Measurements from ENCODE around the gene FXYD5.

The FXYD5 gene, protein sequence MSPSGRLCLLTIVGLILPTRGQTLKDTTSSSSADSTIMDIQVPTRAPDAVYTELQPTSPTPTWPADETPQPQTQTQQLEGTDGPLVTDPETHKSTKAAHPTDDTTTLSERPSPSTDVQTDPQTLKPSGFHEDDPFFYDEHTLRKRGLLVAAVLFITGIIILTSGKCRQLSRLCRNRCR

DNA sequence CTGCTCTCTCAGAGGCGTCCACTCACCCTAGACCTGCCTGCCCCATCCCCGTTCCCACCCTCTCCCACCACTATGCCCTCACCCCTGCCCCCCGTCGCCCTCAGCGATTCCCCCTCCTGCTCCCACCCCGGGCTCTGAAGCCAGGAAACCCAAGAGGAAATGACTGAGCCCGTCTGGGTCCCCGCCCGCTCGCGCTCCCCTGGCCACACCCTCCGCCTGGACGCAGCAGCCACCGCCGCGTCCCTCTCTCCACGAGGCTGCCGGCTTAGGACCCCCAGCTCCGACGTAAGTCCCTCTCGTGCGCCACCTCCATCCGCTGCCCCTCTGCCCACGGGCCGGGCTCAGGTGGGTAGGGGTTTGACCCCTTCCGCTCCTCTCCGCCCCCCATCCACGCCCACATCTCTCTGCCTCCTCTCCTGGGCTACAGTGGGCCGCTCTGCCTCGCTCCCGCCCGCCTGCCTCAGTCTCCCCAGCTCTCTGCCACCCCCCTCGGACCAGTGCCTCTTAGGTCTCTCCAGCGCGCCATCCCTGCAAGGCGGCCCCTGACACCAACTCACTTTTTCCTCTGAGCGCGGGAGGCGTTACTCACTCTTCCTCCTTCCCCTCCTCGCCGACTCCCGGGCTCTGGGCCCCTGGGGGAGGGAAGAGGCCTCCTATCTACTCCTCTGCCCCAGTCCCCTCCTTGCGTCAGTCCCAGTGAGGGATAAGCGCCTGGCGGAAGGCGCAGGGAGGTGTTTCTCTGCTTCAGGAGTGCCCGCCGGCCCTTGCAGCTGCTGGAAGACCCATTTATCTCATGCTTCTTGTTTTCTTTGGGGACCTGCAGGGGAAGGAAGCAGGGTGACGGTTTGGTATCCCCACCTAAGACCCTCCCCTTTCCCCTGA lies at the start of gene FXYD5:
Gene FXYD5 (plus strand): TSS at position 211 of the 882 bp plus-strand sequence. CDS start 816 bp downstream, outside the sequence.
- peak; percentile 86 for DNase-seq (ENCODE audit: low read depth, low spot score)

DNA sequence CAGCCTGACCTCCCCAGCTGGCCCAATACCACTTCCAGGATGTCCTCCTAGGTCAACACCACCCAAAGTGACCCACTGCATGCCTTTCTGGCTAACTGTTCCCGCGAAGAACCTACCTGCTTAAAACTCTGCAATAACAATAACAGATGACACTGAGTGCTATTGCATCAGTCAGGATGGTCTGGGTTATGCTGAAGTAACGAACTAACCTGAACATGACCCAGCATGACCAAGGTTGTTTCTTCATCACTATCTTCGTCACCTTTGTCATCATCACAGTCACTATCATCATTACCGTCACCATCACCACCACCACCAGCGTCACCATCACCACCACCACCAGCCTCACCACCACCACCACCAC lies 49.5 kb upstream of the FXYD5 start:
- DNase-seq (ENCODE audit: low read depth, low spot score), result no peak

DNA sequence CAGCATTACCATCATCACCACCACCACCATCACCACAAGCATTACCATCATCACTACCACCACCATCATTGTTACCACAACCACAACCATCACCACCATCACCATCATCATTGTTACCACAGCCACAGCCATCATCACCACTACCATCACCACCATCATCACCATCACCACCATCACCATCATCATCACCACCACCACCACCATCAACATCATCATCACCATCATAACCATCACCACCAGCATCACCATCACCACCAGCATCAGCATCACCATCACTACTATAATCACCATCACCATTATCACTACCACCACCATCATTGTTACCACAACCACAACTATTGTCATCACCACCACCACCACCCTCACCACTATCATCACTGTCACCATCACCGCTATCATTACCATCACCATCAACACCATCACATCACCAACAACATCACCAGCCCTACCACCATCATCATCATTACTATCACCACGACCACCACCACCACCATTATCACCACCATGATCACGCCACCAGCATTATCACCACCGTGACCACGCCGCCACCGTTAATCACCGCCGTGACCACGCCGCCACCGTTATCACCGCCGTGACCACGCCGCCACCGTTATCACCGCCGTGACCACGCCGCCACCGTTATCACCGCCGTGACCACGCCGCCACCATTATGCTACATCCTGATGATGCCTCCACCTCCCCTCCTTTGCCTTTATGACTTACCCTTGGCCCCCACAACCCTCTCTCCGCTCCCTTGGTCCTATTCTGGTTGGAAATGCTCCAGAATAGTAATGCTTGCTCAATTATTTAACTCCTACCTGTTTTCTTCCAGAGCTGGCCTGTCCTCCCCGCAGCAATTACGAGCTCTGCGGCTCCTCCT lies 48.9 kb upstream of the FXYD5 start:
- DNase-seq (ENCODE audit: low read depth, low spot score), result no peak

DNA sequence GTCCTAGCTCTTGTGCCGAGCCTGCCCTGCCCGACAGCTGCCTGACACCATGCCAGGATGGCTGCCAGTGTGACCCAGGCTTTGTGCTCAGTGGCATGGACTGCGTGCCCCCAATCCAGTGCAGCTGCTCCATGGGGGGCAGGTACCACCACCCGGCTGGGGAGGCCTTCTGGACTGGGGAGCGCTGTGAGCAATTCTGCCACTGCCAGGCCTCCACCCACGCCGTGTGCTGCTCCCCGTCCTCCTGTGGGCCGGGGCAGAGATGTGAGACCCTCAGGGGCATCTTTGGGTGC lies 48.3 kb upstream of the FXYD5 start:
- DNase-seq (ENCODE audit: low read depth, low spot score), result no peak

DNA sequence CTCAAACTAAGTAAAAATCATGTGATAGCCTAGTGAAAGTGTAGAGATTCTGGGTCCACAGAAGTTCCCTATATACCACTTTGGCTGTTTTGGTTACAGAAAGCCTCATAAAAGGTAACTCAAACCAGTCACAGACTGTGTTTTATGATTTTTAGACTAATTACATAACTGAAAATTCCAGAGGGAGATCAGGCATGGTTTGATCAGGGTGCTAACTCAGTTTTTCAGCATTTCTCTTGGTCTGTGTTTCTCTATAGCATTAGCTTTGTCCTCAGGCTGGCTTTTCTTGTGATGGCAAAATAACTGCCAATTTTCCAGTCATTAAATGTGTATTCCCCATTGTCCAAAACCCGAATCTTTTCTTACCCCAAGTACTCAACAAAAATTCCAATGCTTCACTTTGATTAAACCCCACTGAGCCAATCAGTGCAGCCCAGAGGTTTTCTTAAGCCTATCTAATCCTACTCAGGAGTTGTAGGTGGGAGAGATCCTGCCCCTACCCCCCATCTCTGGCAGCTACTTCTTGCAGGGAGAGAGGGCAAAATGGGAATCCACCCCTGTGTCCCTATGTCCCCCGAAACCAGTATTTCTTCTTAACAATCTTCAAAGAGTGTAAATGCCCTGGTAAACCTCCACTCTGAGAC lies 47.5 kb upstream of the FXYD5 start:
- no peak for DNase-seq (ENCODE audit: low read depth, low spot score)

DNA sequence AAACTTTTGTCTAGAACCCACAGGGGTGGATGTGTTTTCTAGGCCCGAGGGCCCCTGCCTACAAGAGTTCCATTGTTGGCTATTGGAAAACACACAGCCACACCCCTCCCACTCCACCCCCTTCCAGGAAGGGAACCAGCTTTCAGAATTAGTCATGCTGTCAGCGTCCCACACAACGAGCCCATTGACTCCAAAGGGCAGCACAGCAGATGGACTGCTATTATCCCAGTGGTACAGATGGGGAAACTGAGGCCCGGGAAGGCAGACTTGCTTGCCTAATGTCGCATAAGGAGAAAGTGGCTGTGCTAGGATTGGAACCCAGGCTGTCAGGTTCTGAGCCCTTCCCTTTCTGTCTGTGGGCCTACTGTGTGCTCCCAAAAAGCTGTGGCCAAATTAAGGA lies 47.0 kb upstream of the FXYD5 start:
- peak; percentile 77 for DNase-seq (ENCODE audit: low read depth, low spot score)

DNA sequence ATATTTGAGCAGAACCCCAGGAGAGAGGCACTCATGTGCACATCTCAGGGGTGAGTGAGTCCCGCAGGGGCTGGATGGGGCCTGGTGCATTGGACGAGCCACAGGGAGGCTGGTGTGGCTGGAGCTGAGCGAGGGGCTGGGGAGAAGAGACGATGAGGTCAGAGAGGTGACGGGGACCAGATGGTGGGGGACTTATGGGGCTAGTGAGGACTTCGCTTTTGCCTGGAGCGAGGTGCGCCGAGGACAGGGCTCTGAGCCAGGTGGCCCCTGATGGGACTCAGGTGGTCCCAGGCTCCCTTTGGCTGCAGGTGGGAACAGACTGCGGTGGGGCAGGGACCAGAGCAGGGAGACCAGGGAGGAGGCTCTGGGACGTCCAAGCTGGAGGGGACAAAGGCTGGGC lies 45.8 kb upstream of the FXYD5 start:
- no peak for DNase-seq (ENCODE audit: low read depth, low spot score)

DNA sequence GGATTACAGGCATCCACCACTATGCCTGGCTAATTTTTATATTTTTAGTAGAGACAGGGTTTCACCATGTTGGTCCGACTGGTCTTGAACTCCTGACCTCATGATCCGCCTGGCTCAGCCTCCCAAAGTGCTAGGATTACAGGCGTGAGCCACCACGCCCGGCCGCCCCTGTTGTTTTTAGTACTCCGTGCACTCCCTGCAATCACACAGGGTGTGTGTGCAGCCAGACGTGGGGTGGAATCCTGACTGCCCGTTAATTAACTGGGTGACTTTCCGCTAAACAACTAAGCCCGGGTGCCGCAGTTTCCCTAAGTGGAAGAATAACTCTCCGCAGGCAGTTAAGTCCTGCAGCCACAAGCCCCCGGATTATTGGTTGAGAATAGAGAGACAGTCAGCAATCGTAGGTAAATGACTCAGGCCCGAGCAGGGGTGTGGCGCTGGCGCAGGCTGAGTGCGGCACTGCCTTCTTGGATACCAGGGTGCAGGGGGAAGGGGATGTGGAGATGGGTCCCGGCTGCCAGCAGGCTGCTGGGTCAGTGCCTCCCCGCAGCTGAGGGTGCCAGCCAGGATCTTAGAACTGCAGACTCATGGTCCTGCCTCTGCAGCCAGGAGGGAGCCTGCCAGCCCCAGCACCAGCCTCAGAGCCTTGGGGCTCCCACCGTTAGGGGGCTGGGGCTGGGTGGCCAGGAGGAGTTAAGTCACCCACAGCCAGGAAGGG lies 45.0 kb upstream of the FXYD5 start:
- no peak for DNase-seq (ENCODE audit: low read depth, low spot score)

DNA sequence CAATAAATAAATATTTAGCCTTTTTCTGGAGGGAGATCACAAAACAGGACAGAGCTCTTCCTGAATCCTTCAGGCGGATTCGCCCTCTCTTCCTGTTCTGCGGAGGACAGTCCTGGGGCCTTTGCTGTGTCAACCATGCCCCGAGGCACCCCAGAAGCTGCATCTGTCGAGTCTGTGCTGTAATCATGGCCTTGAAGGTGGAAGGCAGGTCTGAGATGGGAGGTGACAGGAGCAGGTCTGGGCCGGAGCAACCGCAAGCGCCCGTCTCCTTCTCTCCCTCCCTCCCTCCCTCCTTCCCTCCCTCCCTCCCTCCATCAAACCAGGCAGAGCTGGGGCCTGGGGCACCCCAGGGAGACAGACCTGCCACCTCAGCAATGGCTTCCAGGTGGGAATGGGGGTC lies 43.6 kb upstream of the FXYD5 start:
- no peak for DNase-seq (ENCODE audit: low read depth, low spot score)

DNA sequence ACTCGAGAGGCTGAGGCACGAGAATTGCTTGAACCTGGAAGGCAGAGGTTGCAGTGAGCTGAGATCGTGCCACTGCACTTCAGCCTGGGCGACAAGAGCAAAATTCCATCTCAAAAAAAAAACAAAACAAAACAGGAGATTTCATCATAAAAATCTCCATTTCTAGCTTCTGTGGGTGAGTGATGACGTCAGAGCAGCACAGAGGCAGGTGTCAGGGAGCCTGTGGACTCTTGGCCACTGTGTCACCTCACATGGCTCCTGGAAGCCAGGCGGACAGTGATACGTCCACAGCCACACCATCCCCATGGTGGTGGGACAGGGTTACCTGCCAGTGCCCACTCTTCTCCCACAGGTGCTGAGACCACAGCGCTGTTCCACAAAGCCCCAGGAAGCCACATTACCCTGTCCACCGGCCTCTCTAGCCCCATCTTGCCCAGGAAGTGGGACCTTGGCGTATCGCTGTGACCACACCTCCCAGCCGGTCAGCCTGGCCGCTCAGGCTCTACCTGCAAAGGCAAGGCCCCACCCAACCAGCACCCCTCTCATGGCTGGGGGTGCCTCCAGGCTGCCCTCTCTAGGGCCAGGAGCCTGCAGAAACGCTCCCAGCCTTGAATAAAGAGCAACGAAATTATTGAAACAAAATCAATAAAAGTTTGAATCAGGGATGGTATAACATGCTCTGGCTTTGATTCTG lies 41.4 kb upstream of the FXYD5 start:
- no peak for DNase-seq (ENCODE audit: low read depth, low spot score)

DNA sequence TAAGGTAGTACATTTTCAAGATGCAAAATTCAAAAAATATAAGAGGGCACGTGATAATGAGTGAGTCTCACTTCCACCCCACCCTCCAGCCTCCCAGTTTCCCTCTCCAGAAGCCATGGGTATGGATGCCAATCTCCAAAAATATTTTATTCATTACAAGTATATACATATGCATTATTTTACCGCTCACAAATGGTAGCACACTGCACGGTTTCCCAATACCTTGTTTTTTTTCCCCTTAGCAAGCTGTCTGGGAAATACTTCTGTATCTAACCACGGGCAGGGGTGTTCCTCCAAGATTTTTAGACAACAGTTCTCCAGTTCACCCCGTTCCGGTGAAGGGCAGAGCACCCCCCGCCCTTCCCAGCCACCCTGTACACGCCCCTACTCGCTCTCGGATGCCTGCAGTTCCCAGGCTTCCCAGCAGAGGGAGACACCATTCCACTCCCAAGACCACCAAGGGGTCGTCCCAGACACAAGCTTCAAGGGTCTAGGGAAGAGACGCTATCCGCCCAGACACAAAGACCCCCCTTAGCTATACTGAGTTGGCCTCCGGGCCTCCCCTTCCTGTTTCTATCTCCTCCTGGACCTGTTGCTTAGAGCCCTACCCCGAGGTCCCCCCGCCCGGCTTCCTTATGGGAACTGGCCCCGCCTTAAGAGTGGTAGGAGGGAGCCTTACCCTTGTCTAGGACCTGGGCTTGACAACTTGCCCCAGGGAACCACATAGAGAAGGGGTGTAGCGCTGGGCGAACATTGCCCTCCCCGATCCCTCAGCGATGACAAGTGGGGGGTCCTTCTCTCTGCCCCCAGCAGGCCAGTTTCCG lies 40.0 kb upstream of the FXYD5 start:
- peak; percentile 94 for DNase-seq (ENCODE audit: low read depth, low spot score)

DNA sequence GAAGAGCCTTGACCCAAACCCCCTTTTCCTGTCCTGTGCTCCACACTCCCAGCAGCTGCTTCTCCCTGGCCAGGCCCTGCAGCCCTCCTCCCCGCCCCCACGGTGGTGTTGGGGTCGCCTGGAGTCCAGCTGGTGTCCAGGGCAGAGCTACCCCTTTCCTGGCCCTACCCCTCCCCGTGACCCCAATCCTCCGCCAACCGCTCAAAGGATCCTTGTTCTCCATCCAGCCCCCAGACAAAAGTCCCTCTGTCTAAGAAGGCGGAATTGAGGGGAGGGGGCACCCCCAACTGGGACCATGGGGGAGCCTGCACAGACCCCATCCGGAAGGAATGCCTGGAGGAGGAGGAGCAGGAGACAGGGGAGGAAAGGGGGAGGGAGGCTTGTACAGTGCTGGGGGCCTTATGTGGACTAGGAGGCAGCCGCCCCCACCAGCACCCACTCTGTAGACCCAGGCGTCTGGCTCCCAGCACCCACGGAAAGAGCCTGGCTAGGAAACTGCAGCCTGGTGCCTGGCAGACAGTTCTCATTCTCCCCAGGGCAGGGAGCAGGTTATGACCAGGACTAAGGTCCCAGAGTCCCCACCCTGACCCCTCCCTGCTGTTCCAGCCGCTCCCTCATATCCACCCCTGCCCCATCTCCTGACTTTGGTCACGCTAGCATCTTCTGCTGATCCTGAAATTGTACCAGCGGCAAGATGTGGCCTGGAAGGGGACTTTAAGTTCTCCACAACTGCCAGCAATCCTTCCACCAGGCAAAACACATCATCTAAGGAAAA lies 39.2 kb upstream of the FXYD5 start, which contains the start of gene FXYD3:
Gene FXYD3 (plus strand): TSS at position 647 of the 775 bp plus-strand sequence. CDS start 3,554 bp downstream, outside the sequence.
- DNase-seq (ENCODE audit: low read depth, low spot score), result no peak

DNA sequence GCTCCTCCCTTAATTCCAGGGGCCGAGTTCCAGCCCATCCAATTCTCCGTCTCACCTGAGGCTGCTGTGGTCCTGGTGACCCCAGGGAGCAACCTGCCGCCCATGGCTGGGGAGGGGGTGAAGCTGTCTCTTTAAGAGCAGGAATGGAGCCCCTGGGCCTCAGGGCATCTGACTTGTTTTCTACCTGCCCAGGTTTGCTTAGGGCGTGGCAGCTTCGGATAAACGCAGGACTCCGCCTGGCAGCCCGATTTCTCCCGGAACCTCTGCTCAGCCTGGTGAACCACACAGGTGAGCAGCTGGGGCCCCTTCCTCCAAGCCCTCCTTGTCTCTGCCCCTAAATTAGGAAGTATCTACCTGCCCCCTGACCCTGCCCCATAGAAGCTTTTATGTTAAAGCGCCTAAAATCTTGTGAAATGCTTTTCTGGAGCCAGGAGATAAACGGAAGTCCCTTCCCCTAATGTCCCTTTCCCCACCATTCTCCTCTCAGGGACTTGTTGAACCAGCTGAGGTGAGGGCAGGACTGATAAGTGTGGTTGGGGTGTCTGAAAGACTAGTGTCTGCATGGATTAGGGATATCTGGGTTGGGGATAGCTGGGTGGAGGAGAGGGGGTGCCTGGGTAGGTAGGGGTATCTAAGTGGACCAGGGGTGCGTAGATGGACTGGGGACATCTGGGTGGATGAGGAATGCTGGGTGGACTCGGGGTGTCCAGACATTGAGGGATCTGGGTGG lies 38.3 kb upstream of the FXYD5 start:
- DNase-seq (ENCODE audit: low read depth, low spot score), result peak; percentile 43

DNA sequence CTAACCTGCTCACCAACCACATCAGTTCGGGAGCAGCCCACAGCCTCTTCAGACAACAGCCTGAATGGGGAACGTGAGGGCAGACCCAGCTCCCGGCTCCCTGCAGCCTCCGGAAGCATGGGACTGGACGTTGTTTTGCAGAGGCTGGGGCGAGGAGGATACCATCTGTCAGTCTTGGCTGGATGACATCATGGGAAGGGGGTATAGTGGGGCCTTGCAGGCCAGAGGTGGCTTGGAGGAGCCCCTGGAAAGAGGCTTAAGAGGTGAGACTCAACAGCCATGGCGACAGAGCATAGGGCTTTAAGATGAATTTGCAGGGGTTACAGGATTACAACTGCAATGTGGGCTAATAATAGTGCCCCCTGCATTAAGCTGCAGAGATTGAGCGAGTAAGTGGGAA lies 37.4 kb upstream of the FXYD5 start:
- no peak for DNase-seq (ENCODE audit: low read depth, low spot score)

DNA sequence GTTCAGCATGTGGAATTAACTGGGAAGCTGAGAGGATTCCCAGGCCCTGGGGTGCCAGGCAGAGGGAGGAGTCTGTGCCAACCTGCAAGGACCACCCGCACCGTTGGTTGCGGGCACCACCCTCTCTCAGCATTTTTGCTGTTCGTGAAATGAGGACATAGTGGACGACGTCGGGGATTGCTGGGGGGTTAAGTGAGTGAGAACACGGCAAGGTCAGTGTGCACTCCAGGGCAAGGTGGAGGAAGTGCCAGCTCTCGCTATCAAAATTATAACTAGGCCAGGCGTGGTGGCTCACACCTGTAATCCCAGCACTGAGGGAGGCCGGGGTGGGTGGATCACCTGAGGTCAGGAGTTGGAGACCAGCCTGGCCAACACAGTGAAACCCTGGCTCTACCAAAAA lies 36.7 kb upstream of the FXYD5 start:
- DNase-seq (ENCODE audit: low read depth, low spot score), result no peak

DNA sequence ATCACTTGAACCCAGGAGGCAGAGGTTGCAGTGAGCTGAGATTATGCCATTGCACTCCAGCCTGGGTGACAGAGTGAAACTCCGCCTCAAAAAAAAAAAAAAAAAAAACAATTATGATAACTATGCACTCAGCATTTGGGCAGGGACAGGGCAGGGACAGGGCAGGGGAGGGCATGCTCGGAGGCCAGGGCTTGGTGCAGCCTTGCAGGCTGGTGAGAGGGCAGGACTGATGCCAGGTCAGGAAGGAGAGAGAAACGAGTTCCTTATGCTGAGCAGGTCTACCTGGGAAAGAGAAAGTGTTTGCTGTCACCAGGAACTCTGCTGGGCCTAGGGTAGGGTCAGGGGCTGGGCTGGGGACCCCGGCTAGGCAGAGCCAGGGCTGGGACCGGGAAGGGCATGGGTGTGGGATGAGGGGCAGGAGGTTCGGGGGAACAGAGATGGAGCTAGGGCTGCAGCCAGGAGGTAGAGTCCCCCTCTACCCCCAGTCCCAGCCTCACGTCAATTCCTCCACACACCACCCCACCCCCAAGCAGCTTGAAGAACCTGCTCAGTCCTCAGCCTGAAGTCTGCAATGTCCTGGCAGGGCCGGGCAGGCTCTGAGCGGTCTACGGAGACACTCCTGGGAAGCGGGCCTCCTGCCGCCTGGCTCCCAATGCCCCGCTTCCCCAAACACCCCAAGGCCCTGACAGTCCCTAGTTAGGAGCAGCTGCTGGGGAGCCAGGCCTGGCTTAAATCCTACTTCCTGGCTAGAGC lies 36.1 kb upstream of the FXYD5 start:
- no peak for DNase-seq (ENCODE audit: low read depth, low spot score)

DNA sequence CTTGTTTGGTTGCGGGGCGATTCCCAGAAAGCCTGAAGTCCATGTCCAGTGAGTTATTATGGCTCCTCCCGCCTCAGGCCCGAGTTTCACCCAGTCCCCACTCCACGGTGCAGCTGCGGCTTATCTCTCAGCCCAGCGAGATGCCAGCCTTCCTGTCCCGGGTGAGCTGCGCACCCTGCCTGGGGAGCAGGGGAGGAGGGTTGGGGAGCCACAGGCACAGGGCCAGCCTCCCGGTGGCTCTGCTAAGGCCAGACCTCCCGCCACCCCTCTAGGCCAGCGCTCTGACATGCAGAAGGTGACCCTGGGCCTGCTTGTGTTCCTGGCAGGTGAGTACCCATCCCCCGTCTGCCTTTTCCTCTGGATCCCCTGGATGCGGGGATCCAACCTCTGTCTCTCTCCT lies 35.4 kb upstream of the FXYD5 start:
- no peak for DNase-seq (ENCODE audit: low read depth, low spot score)

All from ELF-1 (cell line).